ENCODE results near the gene CACNA1C. TPM values are rescaled to one million over a fixed set of nuclear protein-coding genes. Genes with fewer than 3 reads are reported as not detected.
"Not testable (repeated sequence)": the region's sequence is repeated elsewhere in the genome, so short reads cannot be mapped to it uniquely, and the experiment has no call there.

The CACNA1C gene
- total RNA-seq, 4 donors from 2014 or later, result 2.0 to 4.2 (median 2.5) TPM

DNA sequence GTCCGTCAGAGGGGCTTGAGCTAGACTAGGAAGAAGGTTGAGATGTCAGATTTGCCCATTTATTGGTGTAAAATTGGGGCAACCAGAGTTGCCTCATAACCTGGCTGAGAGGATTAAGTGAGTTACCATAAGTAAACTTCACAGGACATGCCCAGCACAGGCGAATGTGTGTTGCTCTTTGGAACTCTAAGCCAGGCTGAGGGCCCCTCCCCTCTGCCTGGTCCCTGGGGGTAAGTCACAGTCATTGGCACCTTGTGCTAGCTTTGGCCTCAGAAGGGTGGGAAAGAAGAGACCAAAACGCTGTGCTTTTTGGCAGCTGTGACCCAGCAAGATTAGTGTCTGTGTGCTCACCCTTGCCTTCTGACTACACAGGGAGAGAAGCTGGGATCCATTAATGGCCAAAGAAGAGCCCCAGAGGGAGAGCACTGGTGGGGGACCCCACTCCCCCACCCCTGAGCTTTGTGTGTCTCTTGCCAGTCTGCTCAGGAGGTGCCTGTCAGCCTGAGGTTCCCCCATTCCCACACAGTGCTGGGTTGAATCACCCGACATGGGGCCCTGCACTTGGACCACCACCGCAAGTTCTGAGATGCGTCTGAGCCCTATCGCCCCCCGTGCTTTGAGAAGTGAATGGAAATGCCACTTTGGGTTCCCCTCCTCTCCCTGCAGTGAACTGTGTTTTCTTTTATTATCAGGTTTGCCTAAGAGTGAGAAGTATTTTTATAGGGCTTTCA lies 74.1 kb downstream of the CACNA1C start:
- DNase-seq, result no peak
- Histone ChIP-seq H3K27me3 (no peaks in the 10 kb centered on the region), H3K4me3 (replicated peaks in 1 of 3) (no peak overlapping the region), H3K27ac (no peak overlapping the region), H3K4me1 (no peaks in the 10 kb centered on the region), H3K9me3 (no peaks in the 10 kb centered on the region), H3K36me3 (no peaks in the 10 kb centered on the region)
- intact Hi-C loops (cut with DNase I), result no loop called here
- TF ChIP-seq, protein P1, sequence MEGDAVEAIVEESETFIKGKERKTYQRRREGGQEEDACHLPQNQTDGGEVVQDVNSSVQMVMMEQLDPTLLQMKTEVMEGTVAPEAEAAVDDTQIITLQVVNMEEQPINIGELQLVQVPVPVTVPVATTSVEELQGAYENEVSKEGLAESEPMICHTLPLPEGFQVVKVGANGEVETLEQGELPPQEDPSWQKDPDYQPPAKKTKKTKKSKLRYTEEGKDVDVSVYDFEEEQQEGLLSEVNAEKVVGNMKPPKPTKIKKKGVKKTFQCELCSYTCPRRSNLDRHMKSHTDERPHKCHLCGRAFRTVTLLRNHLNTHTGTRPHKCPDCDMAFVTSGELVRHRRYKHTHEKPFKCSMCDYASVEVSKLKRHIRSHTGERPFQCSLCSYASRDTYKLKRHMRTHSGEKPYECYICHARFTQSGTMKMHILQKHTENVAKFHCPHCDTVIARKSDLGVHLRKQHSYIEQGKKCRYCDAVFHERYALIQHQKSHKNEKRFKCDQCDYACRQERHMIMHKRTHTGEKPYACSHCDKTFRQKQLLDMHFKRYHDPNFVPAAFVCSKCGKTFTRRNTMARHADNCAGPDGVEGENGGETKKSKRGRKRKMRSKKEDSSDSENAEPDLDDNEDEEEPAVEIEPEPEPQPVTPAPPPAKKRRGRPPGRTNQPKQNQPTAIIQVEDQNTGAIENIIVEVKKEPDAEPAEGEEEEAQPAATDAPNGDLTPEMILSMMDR (IDR thresholded peaks at IDR 0.05), result no peak
- no peak for TF ChIP-seq POLR2A (IDR thresholded peaks at IDR 0.05)
- WGBS, 2 donors, result 84 to 86% methylated on average over 8 of the region's 8 CpGs

DNA sequence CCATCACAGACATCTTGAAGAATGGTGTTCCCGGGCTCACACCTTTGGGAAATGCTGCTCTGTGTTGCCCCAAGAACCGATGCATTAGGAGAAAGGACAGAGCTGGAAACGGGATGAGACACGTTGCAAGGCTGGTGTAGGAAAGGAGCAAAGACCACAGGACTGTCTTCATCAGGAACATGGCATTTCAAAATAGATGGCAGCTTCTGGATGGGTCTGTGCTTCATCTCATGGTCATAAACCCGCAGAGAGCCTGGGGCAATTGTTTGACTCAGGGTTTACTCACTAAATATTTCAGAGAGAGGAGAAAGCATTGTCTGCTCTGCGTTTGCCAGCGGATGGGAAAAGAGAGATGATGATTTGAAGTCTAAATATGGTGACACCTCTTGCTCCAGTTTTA lies 76.3 kb downstream of the CACNA1C start:
- no peak for DNase-seq
- Histone ChIP-seq H3K27me3 (no peaks in the 10 kb centered on the region), H3K4me1 (no peaks in the 10 kb centered on the region), H3K4me3 (replicated peaks in 1 of 3) (no peak overlapping the region), H3K27ac (no peak overlapping the region), H3K36me3 (no peaks in the 10 kb centered on the region), H3K9me3 (no peaks in the 10 kb centered on the region)
- TF ChIP-seq, protein P1 (IDR thresholded peaks at IDR 0.05), result no peak
- no peak for TF ChIP-seq POLR2A (IDR thresholded peaks at IDR 0.05)
- WGBS, 2 donors, result 88 to 91% methylated on average over 7 of the region's 7 CpGs
- intact Hi-C loops (cut with DNase I), result no loop called here

DNA sequence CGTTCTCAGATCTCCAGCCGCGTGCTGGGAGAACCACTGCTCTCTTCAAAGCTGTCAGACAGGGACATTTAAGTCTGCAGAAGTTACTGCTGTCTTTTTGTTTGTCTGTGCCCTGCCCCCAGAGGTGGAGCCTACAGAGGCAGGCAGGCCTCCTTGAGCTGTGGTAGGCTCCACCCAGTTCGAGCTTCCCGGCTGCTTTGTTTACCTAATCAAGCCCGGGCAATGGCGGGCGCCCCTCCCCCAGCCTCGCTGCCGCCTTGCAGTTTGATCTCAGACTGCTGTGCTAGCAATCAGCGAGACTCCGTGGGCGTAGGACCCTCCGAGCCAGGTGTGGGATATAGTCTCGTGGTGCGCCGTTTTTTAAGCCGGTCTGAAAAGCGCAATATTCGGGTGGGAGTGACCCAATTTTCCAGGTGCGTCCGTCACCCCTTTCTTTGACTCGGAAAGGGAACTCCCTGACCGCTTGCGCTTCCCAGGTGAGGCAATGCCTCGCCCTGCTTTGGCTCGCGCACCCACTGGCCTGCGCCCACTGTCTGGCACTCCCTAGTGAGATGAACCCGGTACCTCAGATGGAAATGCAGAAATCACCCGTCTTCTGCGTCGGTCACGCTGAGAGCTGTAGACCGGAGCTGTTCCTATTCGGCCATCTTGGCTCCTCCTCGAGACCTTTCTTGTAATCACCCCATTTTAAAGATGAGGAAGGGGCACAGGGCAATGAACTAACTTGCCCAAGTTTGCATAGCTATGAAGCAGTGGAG lies 83.1 kb downstream of the CACNA1C start:
- H3K9me3 ChIP-seq; intact Hi-C loops (cut with DNase I); H3K36me3 ChIP-seq; H3K27me3 ChIP-seq; H3K4me3 ChIP-seq (replicated peaks in 1 of 3); H3K27ac ChIP-seq; H3K4me1 ChIP-seq; DNase-seq: not testable (repeated sequence)
- 76 to 97% methylated on average over 17 to 28 of the region's 37 CpGs for WGBS, 2 donors

GRCh38 chr12:2136901-2137300 lies 84.1 kb downstream of the CACNA1C start:
- intact Hi-C loops (cut with DNase I), result no loop called here
- Histone ChIP-seq H3K27ac (no peak overlapping the region), H3K9me3 (no peaks in the 10 kb centered on the region), H3K36me3 (no peaks in the 10 kb centered on the region), H3K4me3 (replicated peaks in 1 of 3) (no peak overlapping the region), H3K27me3 (no peaks in the 10 kb centered on the region), H3K4me1 (no peaks in the 10 kb centered on the region)
- no peak for DNase-seq
- WGBS, 2 donors, result 63 to 100% methylated on average over 2 to 5 of the region's 10 CpGs
- TF ChIP-seq, protein P1 (IDR thresholded peaks at IDR 0.05), result no peak
- TF ChIP-seq POLR2A (IDR thresholded peaks at IDR 0.05), result no peak

DNA sequence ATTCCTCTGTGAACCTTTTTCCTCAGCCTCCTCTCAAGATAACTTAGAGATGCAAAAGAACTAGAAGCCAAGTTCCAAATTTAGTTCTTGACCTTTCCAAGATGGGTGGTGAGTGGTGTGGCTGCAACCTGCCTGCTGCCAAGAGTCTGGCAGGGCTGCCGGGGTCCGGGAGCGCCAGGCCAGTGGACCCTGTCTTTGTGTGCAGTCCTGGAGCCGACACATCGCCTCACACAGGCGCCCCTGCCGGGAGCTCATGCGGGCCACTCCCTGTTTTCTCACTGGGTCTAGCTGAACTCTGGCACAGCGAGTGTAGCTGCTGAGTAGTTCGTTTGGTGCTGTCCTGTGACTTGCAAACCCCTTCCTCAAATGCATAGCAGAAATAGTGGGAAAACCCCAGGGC lies 84.9 kb downstream of the CACNA1C start:
- Histone ChIP-seq H3K36me3 (no peaks in the 10 kb centered on the region), H3K9me3 (no peaks in the 10 kb centered on the region), H3K27me3 (no peaks in the 10 kb centered on the region), H3K4me1 (no peaks in the 10 kb centered on the region), H3K4me3 (replicated peaks in 1 of 3) (no peak overlapping the region), H3K27ac (no peak overlapping the region)
- intact Hi-C loops (cut with DNase I), result no loop called here
- TF ChIP-seq, protein P1 (IDR thresholded peaks at IDR 0.05), result no peak
- no peak for TF ChIP-seq POLR2A (IDR thresholded peaks at IDR 0.05)
- DNase-seq, result no peak
- WGBS, 2 donors, result 50 to 80% methylated on average over 10 of the region's 10 CpGs
